ENCODE data around the gene FAM72B.
"Not testable (repeated sequence)": the region's sequence is repeated elsewhere in the genome, so short reads cannot be mapped to it uniquely, and the experiment has no call there.

The FAM72B gene

GRCh38 chr1:121184290-121185127 is at the start of gene FAM72B, which contains the start of gene SRGAP2C:
TSS of gene FAM72B (minus strand) at chr1:121184340. CDS start at chr1:121183489, 851 bp downstream.
TSS of gene SRGAP2C (plus strand) at chr1:121184975. CDS start at chr1:121187447, 2,472 bp downstream.
- DNase-seq (ENCODE audit: low read depth), result peak; percentile 100

GRCh38 chr1:121232445-121233125 is 48.4 kb upstream of the FAM72B start:
- not testable (repeated sequence) for DNase-seq (ENCODE audit: low read depth)

GRCh38 chr1:121230636-121231035 is 46.5 kb upstream of the FAM72B start:
- not testable (repeated sequence) for DNase-seq (ENCODE audit: low read depth)

GRCh38 chr1:121227544-121228330 is 43.6 kb upstream of the FAM72B start:
- not testable (repeated sequence) for DNase-seq (ENCODE audit: low read depth)

- not testable (repeated sequence) for DNase-seq (ENCODE audit: low read depth)
Observed at GRCh38 chr1:121226925-121227324, 42.8 kb upstream of the FAM72B start.

- not testable (repeated sequence) for DNase-seq (ENCODE audit: low read depth)
Observed at GRCh38 chr1:121226295-121226904, 42.3 kb upstream of the FAM72B start.

GRCh38 chr1:121224714-121225113 is 40.6 kb upstream of the FAM72B start:
- not testable (repeated sequence) for DNase-seq (ENCODE audit: low read depth)

- not testable (repeated sequence) for DNase-seq (ENCODE audit: low read depth)
Observed at GRCh38 chr1:121221770-121222169, 37.6 kb upstream of the FAM72B start.

GRCh38 chr1:121216676-121217075 is 32.5 kb upstream of the FAM72B start:
- DNase-seq (ENCODE audit: low read depth), result not testable (repeated sequence)

GRCh38 chr1:121215699-121216417 is 31.7 kb upstream of the FAM72B start:
- DNase-seq (ENCODE audit: low read depth), result not testable (repeated sequence)

- not testable (repeated sequence) for DNase-seq (ENCODE audit: low read depth)
Observed at GRCh38 chr1:121214544-121215156, 30.5 kb upstream of the FAM72B start.

- DNase-seq (ENCODE audit: low read depth), result not testable (repeated sequence)
Observed at GRCh38 chr1:121213491-121213890, 29.4 kb upstream of the FAM72B start.

GRCh38 chr1:121210778-121211177 is 26.6 kb upstream of the FAM72B start:
- DNase-seq (ENCODE audit: low read depth), result not testable (repeated sequence)

GRCh38 chr1:121208375-121208774 is 24.2 kb upstream of the FAM72B start:
- peak; percentile 2 for DNase-seq (ENCODE audit: low read depth)

GRCh38 chr1:121207328-121207727 is 23.2 kb upstream of the FAM72B start:
- DNase-seq (ENCODE audit: low read depth), result not testable (repeated sequence)

- DNase-seq (ENCODE audit: low read depth), result not testable (repeated sequence)
Observed at GRCh38 chr1:121205786-121206711, 21.9 kb upstream of the FAM72B start.

GRCh38 chr1:121202986-121203385 is 18.8 kb upstream of the FAM72B start:
- DNase-seq (ENCODE audit: low read depth), result not testable (repeated sequence)

GRCh38 chr1:121200985-121201981 is 17.1 kb upstream of the FAM72B start:
- DNase-seq (ENCODE audit: low read depth), result peak; percentile 23

All from ELR (cell line).